Activated naive CD8-positive, alpha-beta T cell treated with anti-CD3 and anti-CD28 coated beads for 36 hours (primary cell): ENCODE measurements around the gene CAST. TPM values are rescaled to one million over a fixed set of nuclear protein-coding genes. Genes with fewer than 3 reads are reported as not detected.

ENCODE experiments used
- DNase-seq: peaks from one replicate; pipeline ENCODE4 v3.0.0; 2021
- H3K27ac Mint-ChIP-seq: one replicate; pipeline ENCODE4 v1.8.0; 2022; ENCODE audit warnings: mild to moderate bottlenecking, moderate library complexity, mixed read lengths
- H3K27me3 Mint-ChIP-seq: one replicate; pipeline ENCODE4 v1.8.0; 2022; ENCODE audit warnings: mild to moderate bottlenecking, mixed read lengths
- H3K36me3 Mint-ChIP-seq: one replicate; pipeline ENCODE4 v1.8.0; 2021; ENCODE audit warnings: mild to moderate bottlenecking, mixed read lengths
- H3K4me1 Mint-ChIP-seq: one replicate; pipeline ENCODE4 v1.8.0; 2021; ENCODE audit warnings: mixed read lengths
- H3K4me3 Mint-ChIP-seq: one replicate; pipeline ENCODE4 v1.8.0; 2022; ENCODE audit warnings: mild to moderate bottlenecking, moderate library complexity, mixed read lengths
- H3K9me3 Mint-ChIP-seq: one replicate; pipeline ENCODE4 v1.8.0; 2022; ENCODE audit warnings: mixed read lengths
- total RNA-seq, 2 experiments: library from RNA; stranded (reverse); gene quantifications; one replicate each; pipeline ENCODE4 v1.2.3, GENCODE V29; 2021

CAST gene
- total RNA-seq, 2 experiments from 2014 or later: 121 to 123 TPM

DNA sequence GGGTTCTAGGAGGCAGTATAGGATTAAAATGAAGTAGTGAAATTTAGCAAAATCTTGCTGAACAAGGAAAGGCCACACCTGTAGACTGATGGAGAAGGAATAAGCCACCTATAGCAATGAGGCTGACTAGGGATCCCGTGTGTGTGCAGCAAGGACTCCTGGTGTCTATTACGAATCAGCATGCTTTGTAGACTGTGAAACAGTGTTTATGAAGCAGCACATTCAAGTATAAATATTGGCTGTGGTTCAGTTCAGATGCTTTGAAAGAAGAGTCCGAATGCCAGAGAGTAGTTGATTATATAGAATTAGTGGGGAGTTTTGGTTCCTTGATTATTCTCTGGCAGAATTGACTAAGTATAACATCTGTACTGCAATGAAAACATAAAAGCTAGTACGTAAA, 41.8 kb downstream of the CAST start:
- Mint-ChIP-seq H3K4me1 (peaks cover 49% of the 10 kb centered on the region), H3K27ac (peak overlapping the region; percentile 95), H3K4me3 (peak overlapping the region; percentile 92), H3K36me3 (peaks cover 2% of the 10 kb centered on the region), H3K27me3 (no peaks in the 10 kb centered on the region), H3K9me3 (no peaks in the 10 kb centered on the region)
- DNase-seq: no peak

GRCh38 chr5:96706433-96707111, 44.4 kb downstream of the CAST start:
- Mint-ChIP-seq H3K4me3 (no peak overlapping the region), H3K4me1 (peaks cover 40% of the 10 kb centered on the region), H3K27ac (no peak overlapping the region), H3K27me3 (no peaks in the 10 kb centered on the region), H3K9me3 (no peaks in the 10 kb centered on the region), H3K36me3 (peaks cover 2% of the 10 kb centered on the region)
- no peak for DNase-seq

DNA sequence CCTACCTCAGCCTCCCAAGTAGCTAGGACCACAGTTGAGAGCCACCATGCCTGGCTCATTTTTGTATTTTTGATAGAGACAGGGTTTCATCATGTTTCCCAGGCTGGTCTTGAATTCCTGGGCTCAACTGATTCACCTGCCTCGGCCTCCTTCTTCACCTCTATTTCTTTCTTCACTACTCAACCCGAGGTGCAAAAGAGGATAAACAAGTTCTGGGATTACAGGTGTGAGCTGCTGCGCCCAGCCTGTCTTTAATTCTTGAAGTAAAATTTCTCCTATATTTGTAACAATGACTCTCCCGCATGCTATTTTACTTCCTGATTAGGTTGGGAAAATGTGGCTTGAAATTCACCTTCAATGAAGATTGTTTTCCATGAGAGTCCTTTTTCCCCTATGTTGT, 46.4 kb downstream of the CAST start:
- no peaks in the 10 kb centered on the region for H3K9me3 Mint-ChIP-seq
- no peaks in the 10 kb centered on the region for H3K27me3 Mint-ChIP-seq
- no peak overlapping the region for H3K27ac Mint-ChIP-seq
- H3K4me1 Mint-ChIP-seq: peaks cover 29% of the 10 kb centered on the region
- DNase-seq: no peak
- peaks cover 9% of the 10 kb centered on the region for H3K36me3 Mint-ChIP-seq
- no peak overlapping the region for H3K4me3 Mint-ChIP-seq

GRCh38 chr5:96709152-96709821, 47.1 kb downstream of the CAST start:
- no peak overlapping the region for H3K27ac Mint-ChIP-seq
- no peak for DNase-seq
- H3K36me3 Mint-ChIP-seq: peaks cover 9% of the 10 kb centered on the region
- H3K4me1 Mint-ChIP-seq: peaks cover 22% of the 10 kb centered on the region
- no peak overlapping the region for H3K4me3 Mint-ChIP-seq
- no peaks in the 10 kb centered on the region for H3K9me3 Mint-ChIP-seq
- H3K27me3 Mint-ChIP-seq: no peaks in the 10 kb centered on the region

DNA sequence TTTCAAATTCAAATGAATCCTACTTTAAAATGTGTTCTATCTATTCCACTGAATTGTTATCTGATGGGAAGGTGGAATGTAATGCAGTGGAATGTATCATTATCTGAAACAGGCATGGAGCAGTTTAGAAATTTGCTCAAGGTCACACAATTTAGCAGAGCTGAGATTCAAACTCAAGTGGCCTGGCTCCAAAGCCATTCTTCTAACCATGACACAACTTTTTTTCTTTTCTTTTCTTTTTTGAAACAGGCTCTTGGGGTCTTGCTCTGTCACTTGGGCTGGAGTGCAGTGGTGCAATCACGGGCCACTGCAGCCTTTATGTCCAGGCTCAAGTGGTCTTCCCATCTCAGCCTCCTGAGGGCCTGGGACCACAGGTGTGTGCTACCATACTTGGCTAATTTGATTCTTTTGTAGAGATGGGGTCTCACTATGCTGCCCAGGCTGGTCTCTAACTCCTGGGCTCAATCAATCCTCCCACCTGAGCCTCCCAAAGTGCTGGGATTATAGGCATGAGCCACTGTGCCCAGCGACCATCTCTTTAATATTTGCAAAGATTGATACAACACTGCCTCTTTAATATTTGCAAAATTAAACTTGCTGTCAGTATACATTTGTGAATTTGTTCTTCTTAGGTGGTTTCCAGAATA, 50.0 kb downstream of the CAST start:
- no peak overlapping the region for H3K4me3 Mint-ChIP-seq
- H3K27me3 Mint-ChIP-seq: no peaks in the 10 kb centered on the region
- H3K9me3 Mint-ChIP-seq: no peaks in the 10 kb centered on the region
- H3K4me1 Mint-ChIP-seq: peaks cover 24% of the 10 kb centered on the region
- DNase-seq: no peak
- no peak overlapping the region for H3K27ac Mint-ChIP-seq
- peaks cover 13% of the 10 kb centered on the region for H3K36me3 Mint-ChIP-seq

DNA sequence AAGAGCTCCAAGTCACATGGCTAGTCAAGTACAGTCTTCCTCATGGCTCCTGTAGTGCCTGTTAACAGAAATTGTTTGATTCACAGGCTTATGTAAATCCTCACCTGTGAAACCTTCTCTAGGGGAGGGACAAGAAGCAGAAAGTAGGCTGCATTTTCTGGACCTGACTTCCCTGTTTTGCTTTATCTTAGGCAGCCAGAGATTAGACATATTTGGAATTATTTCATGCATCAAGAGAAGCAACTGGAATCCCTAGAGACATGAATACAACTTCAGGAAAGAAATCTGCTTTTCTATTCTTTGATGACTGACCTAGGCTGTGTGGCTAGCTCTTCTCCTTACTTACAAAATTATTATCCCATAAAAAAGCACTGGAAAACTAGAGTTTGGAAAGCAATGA, 52.3 kb downstream of the CAST start:
- Mint-ChIP-seq H3K27me3 (no peaks in the 10 kb centered on the region), H3K36me3 (peaks cover 13% of the 10 kb centered on the region), H3K4me3 (no peak overlapping the region), H3K4me1 (peaks cover 15% of the 10 kb centered on the region), H3K9me3 (no peaks in the 10 kb centered on the region), H3K27ac (no peak overlapping the region)
- DNase-seq: no peak

- peak overlapping the region; percentile 11 for H3K27ac Mint-ChIP-seq
- peak; percentile 12 for DNase-seq
- no peak overlapping the region for H3K4me3 Mint-ChIP-seq
Observed at GRCh38 chr5:96714951-96715451, 52.8 kb downstream of the CAST start.

GRCh38 chr5:96716007-96716406, 53.8 kb downstream of the CAST start:
- no peak for DNase-seq
- Mint-ChIP-seq H3K9me3 (no peaks in the 10 kb centered on the region), H3K27me3 (no peaks in the 10 kb centered on the region), H3K4me1 (peaks cover 18% of the 10 kb centered on the region), H3K36me3 (peaks cover 13% of the 10 kb centered on the region), H3K27ac (no peak overlapping the region), H3K4me3 (no peak overlapping the region)

More at GRCh38 chr5:96714951-96715451, 52.8 kb downstream of the CAST start:
- no peaks in the 10 kb centered on the region for H3K27me3 Mint-ChIP-seq
- H3K4me1 Mint-ChIP-seq: peaks cover 15% of the 10 kb centered on the region
- H3K9me3 Mint-ChIP-seq: no peaks in the 10 kb centered on the region
- H3K36me3 Mint-ChIP-seq: peaks cover 13% of the 10 kb centered on the region

GRCh38 chr5:96716716-96717115, 54.5 kb downstream of the CAST start:
- Mint-ChIP-seq H3K36me3 (peaks cover 13% of the 10 kb centered on the region), H3K27ac (no peak overlapping the region), H3K9me3 (no peaks in the 10 kb centered on the region), H3K4me1 (peaks cover 18% of the 10 kb centered on the region), H3K4me3 (no peak overlapping the region), H3K27me3 (no peaks in the 10 kb centered on the region)
- DNase-seq: no peak

DNA sequence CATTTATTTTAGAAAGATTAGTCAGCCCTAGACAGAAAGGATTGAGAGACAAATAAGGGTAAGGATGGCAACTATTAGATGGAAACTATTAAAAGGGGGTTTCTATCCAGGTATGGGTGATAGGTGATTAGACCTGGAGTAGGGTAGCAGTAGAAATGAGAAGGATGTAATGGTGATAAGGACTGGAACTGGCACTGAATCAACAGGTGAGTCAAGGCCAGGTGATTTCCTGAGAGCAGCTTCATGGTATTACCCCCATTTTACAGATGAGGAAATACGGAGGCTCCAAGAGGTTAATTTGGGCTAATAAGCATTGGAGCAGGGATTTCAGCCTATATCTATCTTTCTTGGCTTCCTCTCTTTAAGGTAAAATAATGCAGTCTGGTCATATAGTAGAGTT, 55.7 kb downstream of the CAST start:
- peaks cover 6% of the 10 kb centered on the region for H3K36me3 Mint-ChIP-seq
- no peak overlapping the region for H3K4me3 Mint-ChIP-seq
- DNase-seq: no peak
- H3K9me3 Mint-ChIP-seq: no peaks in the 10 kb centered on the region
- peaks cover 19% of the 10 kb centered on the region for H3K4me1 Mint-ChIP-seq
- H3K27ac Mint-ChIP-seq: no peak overlapping the region
- no peaks in the 10 kb centered on the region for H3K27me3 Mint-ChIP-seq

- peaks cover 6% of the 10 kb centered on the region for H3K36me3 Mint-ChIP-seq
- no peak overlapping the region for H3K4me3 Mint-ChIP-seq
- no peaks in the 10 kb centered on the region for H3K9me3 Mint-ChIP-seq
- peaks cover 19% of the 10 kb centered on the region for H3K4me1 Mint-ChIP-seq
- DNase-seq: no peak
- H3K27me3 Mint-ChIP-seq: no peaks in the 10 kb centered on the region
- H3K27ac Mint-ChIP-seq: no peak overlapping the region
Observed at GRCh38 chr5:96718635-96719077, 56.5 kb downstream of the CAST start.

DNA sequence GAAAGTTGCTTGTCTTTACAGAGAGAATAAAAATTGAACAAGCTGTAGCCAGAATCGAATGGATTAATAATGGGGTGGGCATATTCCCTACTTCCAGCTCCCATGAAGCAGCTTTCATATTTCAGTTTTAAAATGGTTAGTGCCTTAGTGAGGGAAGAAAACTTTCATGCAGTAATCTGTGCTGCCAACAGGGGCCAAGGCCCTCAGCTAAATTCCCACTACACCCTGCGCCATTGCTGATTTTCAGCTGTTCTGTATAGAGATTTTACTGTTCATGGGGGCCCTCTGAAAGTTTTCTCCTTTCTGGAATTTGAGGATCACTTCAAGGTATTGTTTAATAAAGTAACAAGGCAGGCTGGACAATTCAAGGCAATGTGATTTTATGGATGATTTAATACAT, 58.2 kb downstream of the CAST start:
- Mint-ChIP-seq H3K27ac (no peak overlapping the region), H3K27me3 (no peaks in the 10 kb centered on the region), H3K36me3 (peaks cover 6% of the 10 kb centered on the region), H3K4me3 (no peak overlapping the region), H3K9me3 (no peaks in the 10 kb centered on the region), H3K4me1 (peaks cover 10% of the 10 kb centered on the region)
- DNase-seq: no peak

- H3K27me3 Mint-ChIP-seq: no peaks in the 10 kb centered on the region
- H3K4me1 Mint-ChIP-seq: peaks cover 6% of the 10 kb centered on the region
- no peaks in the 10 kb centered on the region for H3K9me3 Mint-ChIP-seq
- DNase-seq: no peak
- peaks cover 2% of the 10 kb centered on the region for H3K36me3 Mint-ChIP-seq
- no peak overlapping the region for H3K27ac Mint-ChIP-seq
- no peak overlapping the region for H3K4me3 Mint-ChIP-seq
Observed at GRCh38 chr5:96721351-96721977, 59.3 kb downstream of the CAST start.

DNA sequence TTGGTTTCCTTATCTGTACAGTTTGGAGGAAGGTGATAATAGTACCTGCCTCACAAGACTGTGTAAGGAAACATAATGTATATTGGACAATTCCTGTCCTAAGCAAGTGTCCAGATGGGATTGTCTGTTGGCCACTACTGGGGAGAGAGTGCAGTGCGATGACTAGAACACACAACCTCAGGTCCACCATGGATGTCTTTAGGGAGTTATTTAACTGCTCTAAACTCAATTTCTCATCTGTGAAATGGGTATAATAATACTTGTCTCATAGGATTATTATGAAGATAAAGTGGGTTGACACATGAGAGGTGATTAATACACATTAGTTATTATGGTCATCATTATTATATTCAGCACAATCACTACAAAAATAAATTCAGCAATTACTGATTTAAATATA, 63.1 kb downstream of the CAST start:
- H3K27me3 Mint-ChIP-seq: no peaks in the 10 kb centered on the region
- H3K36me3 Mint-ChIP-seq: no peaks in the 10 kb centered on the region
- H3K9me3 Mint-ChIP-seq: no peaks in the 10 kb centered on the region
- no peak for DNase-seq
- H3K4me1 Mint-ChIP-seq: peaks cover 6% of the 10 kb centered on the region
- H3K27ac Mint-ChIP-seq: no peak overlapping the region
- no peak overlapping the region for H3K4me3 Mint-ChIP-seq

DNA sequence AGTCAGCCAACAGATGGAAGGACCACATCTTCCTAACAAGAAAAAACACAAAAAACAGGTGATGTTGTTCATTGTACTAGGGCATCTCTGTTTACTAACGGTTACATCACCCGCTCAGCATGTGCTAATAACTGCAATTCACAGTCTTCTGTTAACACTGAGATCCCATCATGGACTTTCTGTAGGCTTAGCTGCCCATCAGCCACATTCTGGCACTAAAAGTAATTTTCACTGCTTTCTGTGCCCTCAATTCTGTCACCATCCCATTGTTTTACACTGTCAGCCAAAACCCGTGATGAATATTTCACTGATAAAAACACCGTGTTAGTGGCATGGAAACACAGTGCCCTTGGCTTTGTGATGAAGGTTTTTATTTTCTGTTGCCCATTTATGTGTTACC, 64.6 kb downstream of the CAST start:
- no peak for DNase-seq
- H3K36me3 Mint-ChIP-seq: peaks cover 5% of the 10 kb centered on the region
- no peak overlapping the region for H3K4me3 Mint-ChIP-seq
- no peak overlapping the region for H3K27ac Mint-ChIP-seq
- H3K9me3 Mint-ChIP-seq: no peaks in the 10 kb centered on the region
- H3K27me3 Mint-ChIP-seq: no peaks in the 10 kb centered on the region
- peaks cover 3% of the 10 kb centered on the region for H3K4me1 Mint-ChIP-seq
